COLO668 (cell line): ENCODE results near the gene GUCY2D.
A peak's percentile ranks its signal among the peaks of the same experiment; 100 is the strongest.
"Not testable (repeated sequence)": the region's sequence is repeated elsewhere in the genome, so short reads cannot be mapped to it uniquely, and the experiment has no call there.

Source experiments
- DNase-seq: peaks from one replicate; lab custom pipeline; 2025; ENCODE audit not compliant: unreplicated experiment; lab: John Stamatoyannopoulos, UW

The GUCY2D gene

DNA sequence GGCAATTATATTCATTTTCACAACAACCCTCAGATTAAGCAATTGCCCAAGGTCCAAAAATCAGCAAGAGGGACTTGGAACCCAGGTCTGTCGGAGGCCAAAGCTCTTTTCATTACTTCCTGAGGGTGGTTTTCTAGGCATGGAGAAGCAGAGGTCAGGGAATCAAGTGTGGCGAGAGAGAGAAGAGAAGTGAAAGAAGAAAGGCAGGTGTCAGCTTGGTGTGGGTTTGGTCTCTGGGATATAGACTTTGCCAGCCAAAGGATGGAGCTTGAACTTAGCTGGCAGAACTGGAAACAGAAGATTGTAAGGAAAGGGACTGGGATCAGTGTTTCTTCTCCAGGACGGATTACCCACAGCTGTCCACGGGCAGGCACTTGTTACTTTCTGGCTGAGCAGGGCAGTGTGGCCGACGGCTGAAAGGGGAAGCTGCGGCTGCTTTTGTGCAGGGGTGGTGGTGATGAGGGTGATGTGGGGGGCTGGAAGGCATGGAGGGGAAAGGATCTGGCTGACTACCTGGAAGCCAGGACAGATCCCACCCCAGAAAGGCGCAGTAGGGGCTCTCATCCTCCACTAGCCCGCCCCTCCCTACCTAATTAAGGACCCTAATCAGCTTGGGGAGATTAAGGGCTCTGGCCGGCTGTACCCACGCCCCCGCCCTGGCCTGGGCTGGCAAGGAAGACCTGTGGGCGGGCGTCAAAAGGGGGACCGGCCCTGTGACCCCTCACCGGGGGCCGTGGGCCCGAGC lies at the start of gene GUCY2D:
TSS of gene GUCY2D (plus strand) at position 640 of the 745 bp plus-strand sequence. CDS start 433 bp downstream, outside the sequence.
- DNase-seq: no peak

DNA sequence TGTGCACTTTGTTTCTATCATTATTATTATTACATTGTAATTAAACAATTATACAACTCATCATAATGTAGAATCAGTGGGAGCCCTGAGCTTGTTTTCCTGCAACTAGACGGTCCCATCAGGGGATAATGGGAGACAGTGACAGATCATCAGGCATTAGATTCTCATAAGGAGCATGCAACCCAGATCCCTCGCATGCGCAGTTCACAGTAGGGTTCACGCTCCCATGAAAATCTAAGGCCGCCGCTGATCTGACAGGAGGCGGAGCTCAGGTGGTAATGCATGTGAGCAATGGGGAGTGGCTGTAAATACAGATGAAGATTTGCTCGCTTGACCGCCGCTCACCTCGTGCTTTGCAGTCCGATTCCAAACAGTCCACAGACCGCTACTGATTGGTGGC lies 49.1 kb upstream of the GUCY2D start:
- not testable (repeated sequence) for DNase-seq

DNA sequence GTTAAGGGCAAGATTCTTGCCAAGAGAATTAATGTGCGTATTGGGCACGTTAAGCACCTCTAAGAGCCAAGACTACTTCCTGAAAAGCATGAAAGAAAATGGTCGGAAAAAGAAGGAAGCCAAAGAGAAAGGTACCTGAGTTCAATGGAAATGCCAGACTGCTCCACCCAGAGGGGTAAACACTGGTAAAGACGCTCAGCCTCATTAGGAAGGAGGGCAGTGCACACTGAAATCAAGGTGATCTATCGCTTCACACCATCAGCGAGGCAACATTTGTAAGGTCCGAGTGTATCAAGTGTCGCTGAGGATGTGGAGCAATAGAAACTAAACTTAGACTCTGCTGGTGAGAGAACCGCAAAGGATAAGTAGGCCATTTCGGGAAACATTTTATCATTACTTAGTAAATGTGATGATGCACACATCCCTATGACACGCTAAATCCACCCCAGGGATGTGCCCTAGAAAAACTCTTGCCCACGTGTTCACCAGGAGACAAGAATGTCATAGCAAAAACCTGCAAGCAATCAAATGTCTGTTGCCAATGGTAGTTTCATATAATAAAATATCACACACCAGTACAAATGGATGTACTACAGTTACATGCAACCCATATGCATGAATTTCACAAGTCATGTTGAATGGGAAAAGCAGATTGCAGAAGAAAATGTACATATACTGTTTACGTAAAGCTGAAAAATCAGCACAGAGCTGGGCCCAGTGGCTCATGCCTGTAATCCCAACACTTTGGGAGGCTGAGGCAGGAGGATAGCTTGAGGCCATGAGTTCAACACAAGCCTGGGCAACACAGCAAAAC lies 46.8 kb upstream of the GUCY2D start:
- DNase-seq: no peak

DNA sequence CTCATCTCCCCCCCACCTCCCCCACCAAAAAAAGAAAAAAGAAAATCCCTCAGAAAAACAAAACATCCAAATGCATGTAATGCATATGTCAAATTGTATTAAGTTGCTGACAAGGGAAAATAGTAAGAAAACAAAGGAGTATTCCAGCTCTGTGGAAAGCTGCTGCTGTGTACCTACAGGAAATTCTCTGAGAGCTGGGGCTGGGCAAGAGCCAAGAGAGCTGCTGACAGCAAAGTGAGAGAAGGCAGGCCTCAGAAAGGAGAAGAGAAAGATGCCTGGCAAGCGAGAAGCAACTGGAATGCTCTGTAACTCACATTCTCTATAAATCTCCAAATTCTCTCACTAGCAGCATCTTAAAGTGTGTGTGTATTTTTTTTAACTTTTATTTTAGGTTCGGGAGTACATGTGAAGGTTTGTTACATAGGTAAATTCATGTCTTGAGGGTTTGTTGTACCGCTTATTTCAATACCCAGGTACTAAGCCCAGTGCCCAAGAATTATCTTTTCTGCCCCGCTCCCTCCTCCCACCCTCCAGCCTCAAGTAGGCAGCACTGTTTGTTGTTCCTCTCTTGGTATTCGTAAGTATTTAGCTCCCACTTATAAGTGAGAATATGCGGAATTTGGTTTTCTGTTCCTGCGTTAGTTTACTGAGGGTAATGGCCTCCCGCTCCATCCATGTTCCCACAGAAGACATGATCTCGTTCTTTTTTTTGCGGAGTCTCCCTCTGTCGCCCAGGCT lies 46.0 kb upstream of the GUCY2D start:
- no peak for DNase-seq

DNA sequence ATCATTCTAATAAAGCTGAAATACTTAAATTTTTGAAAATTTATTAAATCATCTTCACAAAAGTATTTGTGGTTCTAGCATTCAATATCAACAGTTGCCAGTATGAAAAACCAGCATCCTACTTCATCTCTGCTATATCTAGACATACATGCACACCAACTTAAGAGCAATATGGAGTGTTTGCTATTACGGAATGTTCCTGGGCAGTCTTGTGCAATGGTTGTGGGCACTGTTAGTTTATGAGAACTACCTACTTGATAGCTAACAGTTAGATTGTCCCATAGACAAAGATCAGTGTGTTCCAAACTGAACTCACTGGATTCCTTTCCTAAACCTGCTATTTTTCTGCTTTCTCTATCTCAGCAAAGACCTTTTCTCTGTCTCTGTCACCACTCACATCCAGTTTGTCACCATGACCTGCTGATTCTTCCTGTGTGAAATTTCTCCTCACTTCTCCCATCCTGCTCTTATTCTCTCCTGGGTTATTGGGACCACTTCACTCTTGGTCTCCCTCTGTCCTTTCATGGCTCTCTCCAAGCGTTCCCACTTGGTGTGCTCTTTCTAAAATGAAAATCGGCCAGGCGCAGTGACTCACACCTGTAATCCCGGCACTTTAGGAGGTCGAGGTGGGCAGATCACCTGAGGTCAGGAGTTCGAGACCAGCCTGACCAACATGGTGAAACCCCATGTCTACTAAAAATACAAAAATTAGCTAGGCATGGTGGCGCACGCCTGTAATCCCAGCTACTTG lies 42.7 kb upstream of the GUCY2D start:
- DNase-seq: no peak

DNA sequence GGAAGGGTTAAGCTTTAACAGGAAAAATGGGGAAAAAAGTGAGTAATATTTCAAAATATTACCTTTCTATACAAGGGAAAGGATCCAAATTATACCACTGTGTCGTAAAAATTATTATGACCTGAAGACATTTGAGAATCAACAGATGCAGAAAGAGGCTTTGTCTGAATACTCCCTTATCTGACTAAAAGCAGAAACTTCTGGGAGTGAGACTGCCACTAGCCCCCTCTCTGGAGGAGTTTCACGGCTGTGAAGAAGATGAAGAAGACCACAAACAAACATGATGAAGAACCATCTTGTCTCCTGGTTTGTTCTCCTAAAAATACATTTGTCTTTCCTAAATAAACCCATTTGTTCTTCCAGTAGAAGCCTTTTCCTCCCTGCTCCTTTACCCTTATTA lies 41.0 kb upstream of the GUCY2D start:
- no peak for DNase-seq

DNA sequence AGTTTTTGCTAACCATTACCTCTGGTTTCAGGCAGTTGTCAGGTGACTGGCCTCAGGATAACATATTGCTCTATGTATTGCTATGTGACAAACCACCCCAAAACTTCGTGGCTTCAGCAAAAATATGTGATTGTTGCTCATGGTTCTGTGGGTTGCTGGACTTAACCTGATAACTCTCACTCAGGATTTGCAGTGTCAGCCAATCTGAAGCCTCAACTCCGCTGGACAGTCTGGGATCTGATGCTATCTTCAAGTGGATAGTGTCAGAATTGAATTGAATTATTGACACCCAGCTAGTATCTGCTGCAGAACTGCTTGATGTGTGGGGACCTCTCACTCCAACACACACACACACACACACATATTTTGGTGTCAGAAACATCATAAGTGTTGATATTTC lies 34.7 kb upstream of the GUCY2D start:
- no peak for DNase-seq

DNA sequence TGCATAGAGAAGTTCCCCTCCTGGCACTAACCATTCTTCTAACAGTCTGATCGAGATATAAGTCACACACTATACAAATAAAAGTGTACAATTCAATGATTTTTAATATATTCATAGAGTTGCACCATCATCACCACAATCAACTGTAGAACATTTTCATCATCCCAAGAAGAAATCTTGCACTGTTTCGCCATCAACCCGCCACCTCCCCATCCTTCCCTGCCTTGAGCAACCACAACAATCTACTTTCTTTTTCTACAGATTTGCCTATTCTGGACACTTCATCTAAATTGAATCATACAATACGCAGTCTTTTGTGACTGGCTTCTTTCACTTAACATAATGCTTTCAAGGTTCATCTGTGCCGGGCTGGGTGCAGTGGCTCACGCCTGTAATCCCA lies 33.0 kb upstream of the GUCY2D start:
- no peak for DNase-seq

DNA sequence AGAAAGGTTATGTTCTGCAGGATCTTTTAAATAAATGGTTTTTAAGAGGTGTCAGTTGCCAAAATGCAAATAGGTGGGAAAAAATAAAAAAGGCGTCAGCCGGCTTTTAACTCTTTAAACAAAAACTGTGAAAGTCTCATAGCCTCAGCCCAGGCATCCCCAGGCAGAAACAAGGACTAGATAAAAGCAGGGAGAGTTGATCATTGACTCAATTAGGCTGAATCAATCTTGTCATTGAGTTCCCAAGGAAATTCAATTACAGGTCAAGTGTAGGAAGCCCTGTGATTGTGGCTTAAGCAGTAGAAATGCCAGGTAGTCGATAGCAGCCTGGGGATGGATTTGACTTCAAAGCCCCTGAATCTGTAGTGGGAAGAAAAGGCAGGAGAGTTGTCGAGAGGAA lies 30.8 kb upstream of the GUCY2D start:
- no peak for DNase-seq

DNA sequence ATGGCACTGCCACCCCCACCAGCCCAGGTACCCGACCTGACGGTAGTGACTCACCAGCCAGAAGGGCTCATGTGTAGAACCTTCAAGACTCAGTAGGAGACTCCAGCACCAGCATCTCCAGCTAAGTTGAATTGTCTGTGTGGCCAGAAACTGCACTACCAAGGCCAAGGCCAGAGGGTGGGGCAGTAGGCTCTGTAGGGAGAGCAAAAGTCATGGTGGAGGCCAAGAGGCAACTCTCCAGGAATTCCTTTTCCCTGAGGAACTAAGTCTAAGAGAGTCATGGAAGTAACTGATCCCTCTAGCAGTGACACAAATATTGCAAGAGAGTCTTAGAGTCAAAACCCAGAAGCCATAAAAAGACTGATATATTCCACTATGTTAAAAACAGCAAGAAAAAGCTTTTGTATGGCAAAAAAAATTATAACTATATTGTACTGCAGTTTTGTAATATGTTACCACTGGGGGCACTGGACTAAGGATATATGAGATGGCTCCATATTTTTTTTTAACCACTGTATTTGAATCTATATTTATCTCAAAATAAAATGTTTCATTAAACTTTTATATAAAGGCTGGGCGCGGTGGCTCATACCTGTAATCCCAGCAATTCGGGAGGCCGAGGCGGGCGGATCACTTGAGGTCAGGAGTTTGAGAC lies 30.2 kb upstream of the GUCY2D start:
- no peak for DNase-seq

DNA sequence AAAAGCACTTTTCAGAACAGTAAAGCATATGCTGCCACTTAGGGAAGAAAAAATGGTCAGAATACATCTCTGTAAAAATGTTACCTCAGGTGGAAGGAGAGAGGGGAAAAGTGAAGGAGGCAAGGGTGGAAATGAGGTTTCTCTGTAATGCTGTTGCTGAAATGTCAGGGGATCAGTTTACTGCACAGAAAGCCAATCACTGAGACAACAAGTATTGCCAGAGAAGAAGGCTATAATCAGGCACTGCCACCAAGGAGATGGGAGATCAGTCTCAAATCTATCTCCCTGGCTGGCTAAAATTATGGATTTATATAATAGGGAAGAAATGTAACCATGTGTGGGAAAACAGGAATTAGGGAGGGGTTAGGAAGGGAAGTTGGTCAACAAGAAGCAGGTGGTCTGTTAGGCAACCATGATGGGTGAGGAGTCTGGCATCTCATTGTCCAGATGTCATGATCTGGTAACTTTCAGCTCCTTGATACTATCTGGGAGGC lies 27.7 kb upstream of the GUCY2D start:
- no peak for DNase-seq

DNA sequence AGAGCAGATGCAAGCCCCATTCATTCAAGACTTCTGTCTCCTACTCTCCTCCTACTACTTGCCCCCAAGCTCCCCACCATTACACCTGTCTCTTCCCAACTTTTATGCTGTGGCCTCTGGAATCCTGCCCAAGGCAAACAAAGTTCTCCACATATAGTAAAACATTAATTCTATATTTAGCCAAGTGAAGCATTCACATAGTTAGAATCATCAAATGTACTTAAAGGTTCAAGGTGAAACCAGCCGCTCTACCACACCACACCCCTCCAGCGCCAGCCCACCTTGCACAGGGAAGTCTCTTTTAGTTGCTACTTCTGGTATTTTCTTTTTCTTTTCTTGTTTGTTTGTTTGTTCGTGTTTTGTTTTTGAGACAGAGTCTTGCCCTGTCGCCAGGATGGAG lies 25.4 kb upstream of the GUCY2D start:
- no peak for DNase-seq

DNA sequence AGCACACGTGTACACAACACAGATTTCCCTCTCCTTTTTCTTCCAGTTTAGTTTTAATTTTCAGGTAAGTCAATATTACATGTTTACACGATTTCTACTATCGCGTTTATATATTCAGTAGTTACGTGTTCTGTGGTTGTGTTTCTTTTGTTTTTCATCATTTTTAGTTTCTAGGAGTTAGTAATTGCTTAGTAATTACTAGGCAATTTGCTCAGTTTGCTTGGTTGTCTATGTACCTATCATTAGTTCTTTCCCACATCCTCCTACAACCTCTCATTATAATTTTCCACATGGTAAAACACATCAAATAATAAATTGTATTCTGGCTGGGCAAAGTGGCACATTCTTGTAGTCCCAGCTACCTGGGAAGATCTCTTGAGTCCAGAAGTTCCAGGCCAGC lies 24.6 kb upstream of the GUCY2D start:
- DNase-seq: no peak

DNA sequence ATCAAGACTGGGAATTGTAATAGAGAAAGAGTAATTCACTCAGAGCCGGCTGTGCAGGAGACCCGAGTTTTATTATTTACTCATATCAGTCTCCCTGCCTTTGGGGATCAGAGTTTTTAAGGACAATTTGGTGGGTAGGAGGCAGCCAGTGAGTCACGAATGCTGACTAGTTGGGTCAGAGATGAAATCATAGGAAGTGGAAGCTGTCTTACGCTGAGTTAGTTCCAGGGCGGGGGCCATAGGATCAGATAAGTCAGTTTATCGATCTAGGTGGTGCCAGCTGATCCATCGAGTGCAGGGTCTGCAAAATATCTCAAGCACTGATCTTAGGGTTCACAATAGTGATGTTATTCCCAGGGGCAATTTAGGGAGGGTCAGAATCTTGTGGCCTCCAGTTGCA lies 20.2 kb upstream of the GUCY2D start:
- DNase-seq: no peak

DNA sequence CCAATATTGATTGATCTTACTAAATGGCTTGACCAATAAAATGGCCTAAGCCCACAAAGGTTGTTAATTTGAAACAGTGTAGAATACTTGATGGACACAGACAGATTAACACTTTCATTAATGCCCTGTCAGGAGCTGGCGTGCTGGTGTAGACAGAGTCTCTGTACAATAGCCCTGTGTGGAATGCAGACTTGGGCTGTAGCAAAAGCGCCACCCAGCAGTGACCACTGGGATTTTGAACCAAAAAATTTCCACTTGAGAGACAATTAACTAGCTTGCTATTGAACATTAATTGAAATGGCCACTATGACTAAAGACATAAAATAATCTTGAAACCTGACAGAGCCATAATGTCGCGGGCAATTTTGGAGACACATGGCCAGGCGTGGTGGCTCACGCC lies 19.7 kb upstream of the GUCY2D start:
- DNase-seq: no peak

DNA sequence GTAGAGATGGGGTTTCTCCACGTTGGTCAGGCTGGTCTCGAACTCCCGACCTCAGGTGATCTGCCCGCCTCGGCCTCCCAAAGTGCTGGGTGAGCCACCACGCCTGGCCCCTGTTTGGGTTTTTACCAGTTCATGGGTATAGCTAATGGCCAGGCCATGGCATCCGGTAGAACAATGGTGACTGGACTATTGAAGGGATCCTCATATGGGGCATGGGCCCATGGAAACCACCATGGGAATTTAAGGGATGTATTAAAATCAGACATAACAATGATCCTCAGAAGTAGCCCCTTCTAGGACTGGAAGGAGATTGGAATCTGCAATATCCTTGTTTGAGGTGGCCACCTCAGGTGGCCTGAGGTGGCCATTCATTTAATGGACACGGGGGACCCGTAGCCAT lies 17.5 kb upstream of the GUCY2D start:
- no peak for DNase-seq

DNA sequence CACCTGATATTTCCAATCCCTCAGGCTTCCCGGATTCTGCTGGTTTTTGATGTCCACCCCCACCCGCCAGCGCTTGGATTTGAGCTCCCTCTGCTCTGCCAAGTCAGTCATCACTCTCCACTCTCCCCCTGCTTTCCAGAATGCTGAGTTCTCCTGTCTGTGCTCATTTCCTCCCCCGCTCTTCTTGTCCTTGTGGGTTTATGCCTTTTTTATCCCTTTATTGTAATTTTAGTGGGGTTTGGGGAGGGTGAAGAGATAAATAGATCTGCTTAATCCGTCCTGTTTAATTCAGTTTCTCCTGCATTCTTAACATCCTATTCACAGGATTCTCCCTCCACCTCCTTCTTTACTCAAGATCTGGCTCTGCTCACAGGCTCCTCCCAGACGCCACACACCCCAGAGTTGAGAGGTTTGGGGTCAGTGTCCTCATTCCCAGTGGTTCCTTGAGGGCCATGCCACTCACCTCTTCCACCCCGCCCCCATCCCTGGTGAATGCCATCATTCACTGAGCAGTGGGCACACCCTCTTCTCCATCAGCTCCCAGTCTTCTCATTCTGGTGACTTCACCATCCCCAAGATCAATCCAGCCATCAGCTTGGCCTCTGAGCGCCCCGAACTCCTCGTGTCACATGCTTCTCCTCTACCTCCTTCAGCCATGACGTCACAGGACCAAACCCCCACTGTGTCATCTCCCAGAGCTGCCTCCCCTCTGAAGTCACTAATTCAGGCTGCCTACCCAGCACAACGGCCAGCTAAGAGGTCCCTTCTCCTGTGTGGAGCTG lies 15.1 kb upstream of the GUCY2D start:
- no peak for DNase-seq

DNA sequence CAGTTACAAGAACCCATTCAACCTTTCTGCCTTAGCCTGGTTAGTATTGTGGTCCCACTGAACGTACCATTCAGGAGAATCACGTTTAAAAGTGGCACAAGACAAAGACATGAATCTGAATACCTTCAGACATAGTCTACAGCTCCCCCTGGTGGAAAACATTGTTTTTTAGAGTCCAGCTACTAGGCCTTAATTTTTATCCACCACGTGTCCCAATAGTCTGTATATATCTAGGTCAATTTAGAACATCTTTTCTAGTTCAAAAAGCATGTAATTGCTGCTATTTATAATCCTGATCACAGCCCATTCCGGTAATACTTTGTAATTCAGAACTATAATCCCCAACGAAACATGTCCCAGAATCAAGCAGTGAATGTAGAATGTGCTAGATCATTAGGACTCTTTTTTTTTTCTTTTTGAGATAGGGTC lies 13.7 kb upstream of the GUCY2D start:
- DNase-seq: peak; percentile 22

DNA sequence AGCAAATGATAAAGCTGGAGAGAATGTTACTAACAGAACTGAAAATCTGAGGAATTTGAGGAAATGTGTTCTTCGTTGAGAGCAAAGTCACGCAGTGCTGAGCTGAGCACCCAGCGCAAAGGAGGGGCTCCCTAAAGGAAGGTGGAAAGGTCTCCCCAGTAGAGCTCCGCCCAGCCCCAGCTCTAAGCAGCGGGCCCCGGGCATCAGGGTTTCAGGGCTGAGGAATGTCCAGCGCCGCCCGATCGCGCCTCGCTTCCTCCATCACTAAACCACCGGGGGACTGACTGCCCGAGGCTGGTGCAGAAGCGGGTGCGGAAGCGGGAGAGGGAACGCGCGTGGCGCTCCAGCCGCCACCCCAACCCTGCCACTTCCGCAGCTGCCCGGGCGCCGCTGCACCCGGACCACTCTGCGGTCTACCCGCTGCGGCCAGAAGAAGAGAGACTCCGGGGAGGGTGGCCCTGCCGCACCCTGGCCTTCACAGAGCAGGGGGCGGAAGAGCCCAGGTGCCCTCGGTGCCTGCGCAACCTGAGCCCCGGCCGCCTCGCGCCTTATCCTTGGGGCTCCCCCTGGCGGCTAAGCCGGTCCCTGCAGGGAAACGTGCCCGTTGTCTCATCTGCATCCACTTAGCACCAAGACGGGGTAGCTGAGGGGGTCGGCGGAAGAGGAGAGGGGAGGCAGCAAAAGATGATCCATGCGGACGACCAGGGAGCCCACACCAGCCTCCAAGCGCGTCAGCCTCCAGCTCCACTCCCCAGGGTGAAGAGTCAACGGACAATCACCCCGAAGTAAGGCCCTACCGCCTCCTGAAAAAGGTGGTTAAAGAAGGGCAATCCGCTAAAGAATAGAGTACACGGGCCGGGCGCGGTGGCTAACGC lies 12.4 kb upstream of the GUCY2D start:
- DNase-seq: peak; percentile 75
